ENCODE data around the gene APOF.
"Not testable (repeated sequence)": the region's sequence is repeated elsewhere in the genome, so short reads cannot be mapped to it uniquely, and the experiment has no call there.

APOF gene

GRCh38 chr12:56359851-56360767 is 2.5 kb downstream of the APOF start, which contains the start of gene STAT2:
Gene STAT2 (minus strand): TSS chr12:56360107. CDS start chr12:56356571, 3,536 bp downstream.
- TF ChIP-seq ZFX (IDR thresholded peaks at IDR 0.05) (no peak), CTCF (conservative IDR thresholded peaks at IDR 0.05) (no peak)
- peak within 1 kb of the TSS; percentile 75 for H3K27ac ChIP-seq

- H3K27ac ChIP-seq, result no peak overlapping the region
- TF ChIP-seq CTCF (conservative IDR thresholded peaks at IDR 0.05), result no peak
Observed at GRCh38 chr12:56358836-56359532, 3.7 kb downstream of the APOF start.

DNA sequence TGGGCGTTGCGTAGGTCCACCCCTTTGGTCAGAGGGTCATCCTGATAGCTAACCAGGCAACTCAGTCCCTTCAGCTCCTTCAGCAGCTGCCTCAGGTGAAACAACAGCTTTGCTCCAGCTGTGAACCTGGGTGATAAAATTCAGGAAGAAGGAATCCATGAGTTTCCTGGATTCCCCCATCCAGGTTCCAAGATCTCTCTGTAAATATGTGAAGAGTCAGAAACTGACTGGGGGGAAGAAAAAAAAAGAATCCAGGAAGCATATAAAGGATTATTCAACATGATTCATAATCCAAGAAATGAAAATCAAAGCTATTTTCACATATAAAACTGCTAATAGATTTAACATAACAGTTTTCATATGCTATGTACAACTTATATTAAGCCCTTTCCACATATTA is 11.3 kb downstream of the APOF start:
- no peak overlapping the region for H3K27ac ChIP-seq
- TF ChIP-seq ZFX (IDR thresholded peaks at IDR 0.05) (no peak), CTCF (conservative IDR thresholded peaks at IDR 0.05) (no peak)

DNA sequence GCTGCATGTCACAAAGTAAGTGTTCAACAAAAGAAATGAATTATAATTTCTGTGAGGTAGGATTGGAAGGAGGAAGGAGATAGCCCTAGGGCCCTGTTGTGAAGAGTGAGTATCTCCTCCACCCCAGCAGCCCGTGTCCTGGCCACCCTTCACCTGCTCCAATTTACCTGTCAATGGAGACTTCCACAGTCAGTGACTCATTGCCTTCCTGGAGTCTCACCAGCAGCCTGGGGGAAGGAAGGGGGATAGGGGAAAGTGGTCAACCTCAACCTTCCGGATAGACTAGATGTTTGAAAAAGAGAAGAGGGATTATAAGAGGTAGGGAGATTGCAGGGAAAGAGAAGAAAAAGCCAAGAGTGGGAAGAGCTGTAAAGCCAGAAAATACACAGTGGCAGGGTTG is 12.0 kb downstream of the APOF start:
- TF ChIP-seq ZFX (IDR thresholded peaks at IDR 0.05) (no peak), CTCF (conservative IDR thresholded peaks at IDR 0.05) (no peak)

DNA sequence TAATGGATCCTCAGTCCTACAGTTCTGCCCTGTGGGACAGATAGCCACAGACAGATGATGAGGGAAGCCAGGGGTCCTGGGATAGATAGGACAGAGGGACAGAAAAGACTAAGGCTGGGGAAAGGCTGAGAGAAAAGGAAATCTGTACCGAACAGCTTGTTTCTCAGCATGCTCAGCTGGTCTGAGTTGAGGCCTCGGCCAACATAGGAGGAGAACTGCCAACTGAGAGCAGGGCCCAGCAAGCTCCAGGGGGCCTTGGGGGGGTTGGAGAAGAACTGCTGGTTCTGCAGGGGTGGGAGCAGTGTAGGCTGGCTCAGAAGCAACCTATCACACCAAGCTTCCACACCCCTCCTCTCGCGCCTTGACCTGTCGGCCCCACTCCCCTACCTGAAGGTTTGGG is 13.9 kb downstream of the APOF start:
- H3K27ac ChIP-seq, result no peak overlapping the region
- TF ChIP-seq ZFX (IDR thresholded peaks at IDR 0.05) (no peak), CTCF (conservative IDR thresholded peaks at IDR 0.05) (no peak)

More for the DNA sequence above, 12.0 kb downstream of the APOF start:
- H3K27ac ChIP-seq, result no peak overlapping the region

- not testable (repeated sequence) for H3K27ac ChIP-seq
Observed at GRCh38 chr12:56347255-56347654, 15.4 kb downstream of the APOF start.

DNA sequence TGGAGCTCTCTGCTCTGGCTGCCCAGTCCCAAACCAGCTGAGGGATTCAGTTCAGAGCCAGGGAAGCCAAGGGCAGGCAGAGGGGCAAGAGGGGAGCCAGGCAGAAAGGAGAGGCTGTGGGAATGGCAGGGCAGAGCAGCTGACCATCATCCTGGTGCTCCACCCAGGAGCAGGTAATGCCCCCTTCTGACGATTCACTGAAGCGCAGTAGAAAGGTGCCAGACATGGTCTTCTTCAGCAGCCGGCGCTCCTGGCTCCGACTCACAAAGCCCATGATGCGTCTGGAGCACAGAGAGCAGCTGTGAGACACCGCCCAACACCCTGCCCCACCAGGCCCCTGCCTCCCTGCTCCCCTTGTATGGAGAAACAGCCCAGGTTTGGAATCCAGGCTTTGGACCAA is 16.0 kb downstream of the APOF start:
- no peak overlapping the region for H3K27ac ChIP-seq
- TF ChIP-seq CTCF (conservative IDR thresholded peaks at IDR 0.05), result no peak; the same call in 1 of the 2 replicates
- no peak for TF ChIP-seq ZFX (IDR thresholded peaks at IDR 0.05)

DNA sequence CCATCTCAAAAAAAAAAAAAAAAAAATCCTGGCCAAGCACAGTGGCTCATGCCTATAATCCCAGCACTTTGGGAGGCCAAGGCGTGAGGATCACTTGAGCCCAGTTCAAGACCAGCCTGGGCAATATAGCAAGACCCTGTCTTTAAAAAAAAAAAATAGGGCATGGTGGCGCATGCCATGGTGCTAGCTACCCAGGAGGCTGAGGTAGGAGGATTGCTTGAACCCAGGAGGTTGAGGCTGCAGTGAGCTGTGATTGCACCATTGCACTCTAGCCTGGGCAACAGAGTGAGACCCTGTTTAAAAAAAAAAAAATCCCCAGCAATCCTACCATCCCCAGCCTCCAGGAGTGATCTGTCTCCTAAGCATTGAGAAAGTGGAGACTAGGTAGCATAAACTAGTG is 20.4 kb downstream of the APOF start:
- H3K27ac ChIP-seq, result not testable (repeated sequence)
